HepG2 (cell line): ENCODE measurements around the gene PMS1. TPM values are rescaled to one million over a fixed set of nuclear protein-coding genes. Genes with fewer than 3 reads are reported as not detected.

Experiments used
- MIXL1 ChIP-seq: IDR thresholded peaks from 2 replicates; pipeline ENCODE4 v1.6.1; 2016
- PHF20 ChIP-seq: sonication (generic); formaldehyde crosslinking; IDR thresholded peaks from 2 replicates; pipeline ENCODE4 v1.5.0; 2020; ENCODE audit warnings: mild to moderate bottlenecking, missing genetic modification reagents
- RFXAP ChIP-seq: sonication (generic); formaldehyde crosslinking; IDR thresholded peaks from 2 replicates; pipeline ENCODE4 v1.4.0; 2020; ENCODE audit warnings: missing genetic modification reagents, borderline replicate concordance
- SOX13 ChIP-seq, 3 experiments: fragments of 450-650 bp in 1 of 3; sonication (generic) in 1 of 3; formaldehyde crosslinking in 1 of 3; IDR thresholded peaks in 2 of 3; conservative IDR thresholded peaks in 1 of 3; 2 replicates each; pipeline versions ENCODE4 v1.5.0 to v1.6.1; 2016 to 2020; ENCODE audit warnings: antibody characterized with exemption in 1 of 3, mild to moderate bottlenecking in 1 of 3, missing compliant biosample characterization in 1 of 3, missing genetic modification reagents in 1 of 3, moderate library complexity in 1 of 3
- ZNF670 ChIP-seq: sonication (generic); formaldehyde crosslinking; IDR thresholded peaks from 2 replicates; pipeline ENCODE4 v1.8.0; 2022; ENCODE audit warnings: mild to moderate bottlenecking, missing genetic modification reagents, borderline replicate concordance
- polyA plus RNA-seq, 8 experiments: library from polyadenylated mRNA; depleted of rRNA in 3 of 8; stranded (reverse) in 7 of 8; unstranded in 1 of 8; fragments of >200 nt; fragmentation: Illumina TruSeq in 4 of 8; extraction: Trizol in 4 of 8; gene quantifications; 2 replicates each; pipeline versions ENCODE4 v1.2.1 to v1.2.3, GENCODE V29; 2011 to 2016; ENCODE audit warnings: low read depth in 4 of 8, missing spikeins in 1 of 8, mixed read lengths in 1 of 8; ENCODE audit not compliant: insufficient read depth in 1 of 8
- total RNA-seq, 5 experiments: library from RNA; depleted of rRNA; stranded (reverse); fragments of >200 nt; fragmentation: Illumina TruSeq; extraction: Trizol; gene quantifications; 2 replicates each; pipeline ENCODE4 v1.2.3, GENCODE V29; 2016; ENCODE audit warnings: low read depth in 1 of 5
- TF ChIP-seq, protein P1 (sequence below), 2 experiments: fragments of 450-650 bp in 1 of 2; sonication (generic) in 1 of 2; formaldehyde crosslinking in 1 of 2; IDR thresholded peaks; 2 replicates each; pipeline versions ENCODE4 v1.6.1 to v1.8.0; 2016 to 2022; ENCODE audit warnings: antibody characterized with exemption in 1 of 2, mild to moderate bottlenecking in 1 of 2, missing genetic modification reagents in 1 of 2
- TF ChIP-seq, protein P2 (sequence below): sonication (generic); formaldehyde crosslinking; IDR thresholded peaks from 2 replicates; pipeline ENCODE4 v1.4.0; 2020; ENCODE audit warnings: missing genetic modification reagents, mild to moderate bottlenecking, borderline replicate concordance
- TF ChIP-seq, protein P3 (sequence below): sonication (generic); formaldehyde crosslinking; IDR thresholded peaks from 2 replicates; pipeline ENCODE4 v1.4.0; 2020; ENCODE audit warnings: mild to moderate bottlenecking, missing genetic modification reagents
- TF ChIP-seq, protein P4 (sequence below): sonication (generic); formaldehyde crosslinking; IDR thresholded peaks from 2 replicates; pipeline ENCODE4 v1.8.0; 2022; ENCODE audit warnings: mild to moderate bottlenecking, missing genetic modification reagents, borderline replicate concordance

Gene PMS1
- total and polyA plus RNA-seq, 2 of the 13 experiments (the other 11 are each of a cell fraction or from before 2014, with no cell fraction given), result 14.6 to 39.9 TPM

DNA sequence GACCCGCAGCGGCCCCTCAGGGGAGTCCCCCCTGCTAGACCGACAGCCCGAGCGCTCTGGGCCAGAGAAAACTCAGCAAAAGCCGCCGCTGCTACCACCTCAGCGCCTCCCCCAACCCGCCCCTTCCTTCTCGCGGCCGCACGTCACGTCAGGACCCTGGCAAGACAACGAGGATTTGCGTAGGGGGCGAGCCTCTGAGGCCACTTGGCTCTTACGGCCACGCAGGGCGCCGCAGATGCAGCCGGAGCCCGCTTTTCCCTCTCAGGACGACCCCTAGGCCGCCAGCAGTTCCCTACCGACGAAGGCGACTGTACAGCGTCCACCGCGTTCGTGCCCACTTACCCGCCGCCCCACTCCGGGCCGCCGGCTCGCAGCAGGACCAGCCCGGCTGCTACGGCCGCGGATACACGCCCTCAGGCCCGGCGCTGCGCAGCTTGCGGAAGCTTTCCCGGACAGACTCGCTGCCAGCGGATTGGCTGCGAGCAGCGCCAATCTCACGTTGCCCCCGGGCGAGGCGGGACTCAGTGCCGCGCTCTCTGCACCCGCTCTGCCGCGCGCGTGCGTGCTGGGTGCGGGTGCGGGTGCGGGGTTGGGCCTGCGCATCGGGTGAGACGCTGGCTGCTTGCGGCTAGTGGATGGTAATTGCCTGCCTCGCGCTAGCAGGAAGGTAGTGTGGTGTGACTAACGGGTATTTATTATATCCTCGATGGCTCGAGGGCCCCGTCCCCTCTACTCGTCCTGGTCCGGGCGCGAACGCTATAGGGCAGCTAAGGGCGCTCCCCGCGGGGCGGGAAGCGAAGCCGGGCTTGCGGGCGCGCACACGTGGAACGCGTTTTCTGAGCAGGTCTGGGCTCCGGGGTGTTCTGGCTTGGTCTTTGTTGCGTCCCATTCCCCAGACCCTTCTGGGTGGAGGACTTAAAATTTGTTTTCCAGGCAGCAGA lies at the start of gene PMS1, which contains the start of gene ORMDL1 (continued):
- peak; percentile 42; the same call in 1 of the 2 replicates for TF ChIP-seq MIXL1
- no peak for TF ChIP-seq ZNF670 (CRISPR knock-in tag)
- TF ChIP-seq, protein P1, sequence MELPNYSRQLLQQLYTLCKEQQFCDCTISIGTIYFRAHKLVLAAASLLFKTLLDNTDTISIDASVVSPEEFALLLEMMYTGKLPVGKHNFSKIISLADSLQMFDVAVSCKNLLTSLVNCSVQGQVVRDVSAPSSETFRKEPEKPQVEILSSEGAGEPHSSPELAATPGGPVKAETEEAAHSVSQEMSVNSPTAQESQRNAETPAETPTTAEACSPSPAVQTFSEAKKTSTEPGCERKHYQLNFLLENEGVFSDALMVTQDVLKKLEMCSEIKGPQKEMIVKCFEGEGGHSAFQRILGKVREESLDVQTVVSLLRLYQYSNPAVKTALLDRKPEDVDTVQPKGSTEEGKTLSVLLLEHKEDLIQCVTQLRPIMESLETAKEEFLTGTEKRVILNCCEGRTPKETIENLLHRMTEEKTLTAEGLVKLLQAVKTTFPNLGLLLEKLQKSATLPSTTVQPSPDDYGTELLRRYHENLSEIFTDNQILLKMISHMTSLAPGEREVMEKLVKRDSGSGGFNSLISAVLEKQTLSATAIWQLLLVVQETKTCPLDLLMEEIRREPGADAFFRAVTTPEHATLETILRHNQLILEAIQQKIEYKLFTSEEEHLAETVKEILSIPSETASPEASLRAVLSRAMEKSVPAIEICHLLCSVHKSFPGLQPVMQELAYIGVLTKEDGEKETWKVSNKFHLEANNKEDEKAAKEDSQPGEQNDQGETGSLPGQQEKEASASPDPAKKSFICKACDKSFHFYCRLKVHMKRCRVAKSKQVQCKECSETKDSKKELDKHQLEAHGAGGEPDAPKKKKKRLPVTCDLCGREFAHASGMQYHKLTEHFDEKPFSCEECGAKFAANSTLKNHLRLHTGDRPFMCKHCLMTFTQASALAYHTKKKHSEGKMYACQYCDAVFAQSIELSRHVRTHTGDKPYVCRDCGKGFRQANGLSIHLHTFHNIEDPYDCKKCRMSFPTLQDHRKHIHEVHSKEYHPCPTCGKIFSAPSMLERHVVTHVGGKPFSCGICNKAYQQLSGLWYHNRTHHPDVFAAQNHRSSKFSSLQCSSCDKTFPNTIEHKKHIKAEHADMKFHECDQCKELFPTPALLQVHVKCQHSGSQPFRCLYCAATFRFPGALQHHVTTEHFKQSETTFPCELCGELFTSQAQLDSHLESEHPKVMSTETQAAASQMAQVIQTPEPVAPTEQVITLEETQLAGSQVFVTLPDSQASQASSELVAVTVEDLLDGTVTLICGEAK (IDR thresholded peaks at IDR 0.05), result no peak
- TF ChIP-seq, protein P1 (CRISPR knock-in tag; IDR thresholded peaks at IDR 0.05), result peak; percentile 87
- TF ChIP-seq, protein P2, sequence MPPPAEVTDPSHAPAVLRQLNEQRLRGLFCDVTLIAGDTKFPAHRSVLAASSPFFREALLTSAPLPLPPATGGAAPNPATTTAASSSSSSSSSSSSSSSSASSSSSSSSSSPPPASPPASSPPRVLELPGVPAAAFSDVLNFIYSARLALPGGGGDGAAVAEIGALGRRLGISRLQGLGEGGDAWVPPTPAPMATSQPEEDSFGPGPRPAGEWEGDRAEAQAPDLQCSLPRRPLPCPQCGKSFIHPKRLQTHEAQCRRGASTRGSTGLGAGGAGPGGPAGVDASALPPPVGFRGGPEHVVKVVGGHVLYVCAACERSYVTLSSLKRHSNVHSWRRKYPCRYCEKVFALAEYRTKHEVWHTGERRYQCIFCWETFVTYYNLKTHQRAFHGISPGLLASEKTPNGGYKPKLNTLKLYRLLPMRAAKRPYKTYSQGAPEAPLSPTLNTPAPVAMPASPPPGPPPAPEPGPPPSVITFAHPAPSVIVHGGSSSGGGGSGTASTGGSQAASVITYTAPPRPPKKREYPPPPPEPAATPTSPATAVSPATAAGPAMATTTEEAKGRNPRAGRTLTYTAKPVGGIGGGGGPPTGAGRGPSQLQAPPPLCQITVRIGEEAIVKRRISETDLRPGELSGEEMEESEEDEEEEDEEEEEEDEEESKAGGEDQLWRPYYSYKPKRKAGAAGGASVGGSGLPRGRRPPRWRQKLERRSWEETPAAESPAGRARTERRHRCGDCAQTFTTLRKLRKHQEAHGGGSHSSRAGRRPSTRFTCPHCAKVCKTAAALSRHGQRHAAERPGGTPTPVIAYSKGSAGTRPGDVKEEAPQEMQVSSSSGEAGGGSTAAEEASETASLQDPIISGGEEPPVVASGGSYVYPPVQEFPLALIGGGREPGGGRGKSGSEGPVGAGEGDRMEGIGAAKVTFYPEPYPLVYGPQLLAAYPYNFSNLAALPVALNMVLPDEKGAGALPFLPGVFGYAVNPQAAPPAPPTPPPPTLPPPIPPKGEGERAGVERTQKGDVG (CRISPR knock-in tag), result peak; percentile 81
- TF ChIP-seq, protein P3, sequence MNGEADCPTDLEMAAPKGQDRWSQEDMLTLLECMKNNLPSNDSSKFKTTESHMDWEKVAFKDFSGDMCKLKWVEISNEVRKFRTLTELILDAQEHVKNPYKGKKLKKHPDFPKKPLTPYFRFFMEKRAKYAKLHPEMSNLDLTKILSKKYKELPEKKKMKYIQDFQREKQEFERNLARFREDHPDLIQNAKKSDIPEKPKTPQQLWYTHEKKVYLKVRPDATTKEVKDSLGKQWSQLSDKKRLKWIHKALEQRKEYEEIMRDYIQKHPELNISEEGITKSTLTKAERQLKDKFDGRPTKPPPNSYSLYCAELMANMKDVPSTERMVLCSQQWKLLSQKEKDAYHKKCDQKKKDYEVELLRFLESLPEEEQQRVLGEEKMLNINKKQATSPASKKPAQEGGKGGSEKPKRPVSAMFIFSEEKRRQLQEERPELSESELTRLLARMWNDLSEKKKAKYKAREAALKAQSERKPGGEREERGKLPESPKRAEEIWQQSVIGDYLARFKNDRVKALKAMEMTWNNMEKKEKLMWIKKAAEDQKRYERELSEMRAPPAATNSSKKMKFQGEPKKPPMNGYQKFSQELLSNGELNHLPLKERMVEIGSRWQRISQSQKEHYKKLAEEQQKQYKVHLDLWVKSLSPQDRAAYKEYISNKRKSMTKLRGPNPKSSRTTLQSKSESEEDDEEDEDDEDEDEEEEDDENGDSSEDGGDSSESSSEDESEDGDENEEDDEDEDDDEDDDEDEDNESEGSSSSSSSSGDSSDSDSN, result peak; percentile 99
- peak; percentile 82 for TF ChIP-seq RFXAP (CRISPR knock-in tag)
- TF ChIP-seq PHF20 (CRISPR knock-in tag), result peak; percentile 92
- TF ChIP-seq, protein P4, sequence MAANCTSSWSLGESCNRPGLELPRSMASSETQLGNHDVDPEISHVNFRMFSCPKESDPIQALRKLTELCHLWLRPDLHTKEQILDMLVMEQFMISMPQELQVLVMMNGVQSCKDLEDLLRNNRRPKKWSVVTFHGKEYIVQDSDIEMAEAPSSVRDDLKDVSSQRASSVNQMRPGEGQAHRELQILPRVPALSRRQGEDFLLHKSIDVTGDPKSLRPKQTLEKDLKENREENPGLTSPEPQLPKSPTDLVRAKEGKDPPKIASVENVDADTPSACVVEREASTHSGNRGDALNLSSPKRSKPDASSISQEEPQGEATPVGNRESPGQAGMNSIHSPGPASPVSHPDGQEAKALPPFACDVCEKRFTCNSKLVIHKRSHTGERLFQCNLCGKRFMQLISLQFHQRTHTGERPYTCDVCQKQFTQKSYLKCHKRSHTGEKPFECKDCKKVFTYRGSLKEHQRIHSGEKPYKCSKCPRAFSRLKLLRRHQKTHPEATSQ, result peak; percentile 92
- peak; percentile 48; the same call in 1 of the 2 replicates for TF ChIP-seq SOX13 (IDR thresholded peaks at IDR 0.05)
- TF ChIP-seq SOX13 (CRISPR knock-in tag; conservative IDR thresholded peaks at IDR 0.05 in 1 of 2, IDR thresholded peaks at IDR 0.05 in 1 of 2), result no peak; a peak in 2 of 4 replicates
